GM13976 (cell line): ENCODE data around the gene FAM47E.

Experiments used
- DNase-seq: peaks from one replicate; pipeline ENCODE4 v3.0.0; 2012; ENCODE audit warnings: low spot score
- CTCF ChIP-seq: IDR thresholded peaks from 2 replicates; pipeline ENCODE4 v1.5.1; 2012; ENCODE audit warnings: borderline replicate concordance, mild to moderate bottlenecking; ENCODE audit not compliant: insufficient read depth; ENCODE audit errors: extremely low read depth, missing control alignments, control extremely low read depth
- in situ Hi-C: fragments of 300-500 bp; cut with MboI; formaldehyde crosslinking; loops from one replicate; pipeline ENCODE4 v1.12.0; 2022; ENCODE audit warnings: low sequenced_read_pairs, mixed read lengths, inconsistent platforms; ENCODE audit not compliant: unreplicated experiment

Gene FAM47E

DNA sequence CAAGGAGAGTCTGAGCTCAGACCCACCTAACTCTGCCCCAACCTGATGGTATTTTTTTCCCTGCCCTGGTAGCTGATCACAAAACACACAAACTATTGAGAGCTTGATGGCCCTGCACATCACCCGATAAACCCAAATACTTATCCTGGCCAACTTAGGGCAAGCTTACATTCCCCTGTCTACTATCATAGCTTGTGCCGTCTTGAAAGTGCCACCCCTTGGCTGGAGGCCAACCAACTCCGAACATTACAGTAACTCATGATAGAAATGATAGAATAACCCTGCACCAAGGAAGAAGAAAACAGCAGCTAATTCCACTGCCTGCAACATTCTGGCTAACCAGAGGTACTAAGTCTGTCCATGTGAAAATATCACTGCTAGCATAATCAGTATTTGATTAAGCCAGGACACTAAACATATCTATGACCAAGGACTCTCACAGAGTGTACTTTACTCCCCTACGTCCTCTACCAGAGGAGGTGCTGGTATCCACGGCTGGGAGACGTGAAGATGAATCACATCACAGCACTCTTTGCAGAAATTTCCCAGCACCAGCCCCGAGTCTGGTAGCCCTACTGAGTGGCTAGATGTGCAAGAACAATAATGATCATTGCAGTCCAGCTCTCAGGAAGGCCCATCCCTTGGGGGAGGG is 63.9 kb downstream of the FAM47E start:
- in situ Hi-C loops: no loop called here
- no peak for DNase-seq
- TF ChIP-seq CTCF: no peak

GRCh38 chr4:76316131-76316530 is 64.6 kb downstream of the FAM47E start:
- no peak for DNase-seq
- TF ChIP-seq CTCF: no peak
- in situ Hi-C loops: no loop called here

- in situ Hi-C loops: no loop called here
- DNase-seq: no peak
- TF ChIP-seq CTCF: no peak
These were observed 70.7 kb downstream of the FAM47E start for GRCh38 chr4:76322236-76322635.

GRCh38 chr4:76325072-76325471 is 73.6 kb downstream of the FAM47E start:
- in situ Hi-C loops: no loop called here
- DNase-seq: no peak
- no peak for TF ChIP-seq CTCF

DNA sequence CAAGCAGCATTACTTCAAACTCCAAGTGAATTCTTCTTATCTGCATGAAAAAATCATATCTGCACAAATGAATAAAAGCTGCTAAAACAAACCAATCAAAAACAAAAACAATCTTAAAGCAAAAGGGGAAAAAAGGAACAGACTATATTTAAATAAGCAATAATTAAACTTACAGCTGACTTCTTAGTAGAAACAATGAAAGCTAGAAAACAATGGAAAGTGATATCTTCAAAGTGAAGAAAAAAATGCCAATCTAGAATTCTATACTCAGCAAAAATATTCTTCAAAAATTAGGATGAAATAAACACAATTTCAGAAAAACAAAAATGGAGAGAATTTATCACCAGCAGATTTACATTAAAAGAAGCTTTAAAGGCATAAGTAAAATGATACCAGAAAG is 75.0 kb downstream of the FAM47E start:
- DNase-seq: no peak
- in situ Hi-C loops: no loop called here
- TF ChIP-seq CTCF: no peak
